HTR-8/SVneo (cell line): ENCODE data around the gene ZNF695.

ENCODE experiments used
- DNase-seq: peaks from one replicate; pipeline ENCODE4 v3.0.0; 2011; ENCODE audit warnings: low spot score, mixed read lengths; ENCODE audit not compliant: insufficient read length
- FAIRE-seq: peaks from 2 replicates; lab custom pipeline; 2011; peaks lifted over from hg19 to GRCh38; lab: Jason Lieb, UNC

The ZNF695 gene

GRCh38 chr1:246966502-246966901 lies 41.4 kb downstream of the ZNF695 start:
- no peak for DNase-seq
- no peak for FAIRE-seq

- no peak for DNase-seq
- no peak for FAIRE-seq
Observed at GRCh38 chr1:246959944-246960693, 47.7 kb downstream of the ZNF695 start.

GRCh38 chr1:246954126-246954525 lies 53.7 kb downstream of the ZNF695 start:
- no peak for DNase-seq
- FAIRE-seq: no peak

- DNase-seq (no peak), FAIRE-seq (no peak)
Observed at GRCh38 chr1:246951413-246951812, 56.4 kb downstream of the ZNF695 start.

GRCh38 chr1:246949956-246950355 lies 57.9 kb downstream of the ZNF695 start:
- DNase-seq: no peak
- no peak for FAIRE-seq

GRCh38 chr1:246947255-246947654 lies 60.6 kb downstream of the ZNF695 start:
- DNase-seq (no peak), FAIRE-seq (no peak)

- DNase-seq: no peak
Observed at GRCh38 chr1:246946366-246946765, 61.5 kb downstream of the ZNF695 start.

More at GRCh38 chr1:246946366-246946765, 61.5 kb downstream of the ZNF695 start:
- FAIRE-seq: no peak
